Suprapubic skin (tissue), 4 donors: ENCODE results near the gene TEX54. TPM values are rescaled to one million over a fixed set of nuclear protein-coding genes. Genes with fewer than 3 reads are reported as not detected.

Experiments used
- DNase-seq, 2 donors: peaks; one replicate each; pipeline ENCODE4 v3.0.0-alpha.2; 2019; ENCODE audit warnings: low spot score in 2 of 2
- H3K27ac ChIP-seq: fragments of 200-600 bp; sonication (generic); one replicate; pipeline ENCODE4 v1.5.1; 2019
- H3K27me3 ChIP-seq: fragments of 200-600 bp; sonication (generic); one replicate; pipeline ENCODE4 v1.5.1; 2019
- H3K36me3 ChIP-seq: fragments of 200-600 bp; sonication (generic); one replicate; pipeline ENCODE4 v1.5.1; 2019
- H3K4me1 ChIP-seq: fragments of 200-600 bp; sonication (generic); one replicate; pipeline ENCODE4 v1.5.1; 2019
- H3K4me3 ChIP-seq: fragments of 200-600 bp; sonication (generic); one replicate; pipeline ENCODE4 v1.5.1; 2019; ENCODE audit warnings: mild to moderate bottlenecking
- H3K9me3 ChIP-seq: fragments of 200-600 bp; sonication (generic); one replicate; pipeline ENCODE4 v1.5.1; 2019
- CTCF ChIP-seq, 2 donors: fragments of 200-600 bp in 1 of 2; fragments of 450-650 bp in 1 of 2; sonication (generic) in 1 of 2; IDR thresholded peaks; one replicate each; pipeline ENCODE4 v1.5.1; 2016 to 2019; ENCODE audit warnings: antibody characterized with exemption in 2 of 2, mild to moderate bottlenecking in 1 of 2, moderate library complexity in 1 of 2
- EP300 ChIP-seq: sonication (generic); formaldehyde crosslinking; IDR thresholded peaks from one replicate; pipeline ENCODE4 v1.6.1; 2017; ENCODE audit warnings: antibody characterized with exemption
- POLR2A ChIP-seq, 2 donors: fragments of 450-650 bp; IDR thresholded peaks; one replicate each; pipeline ENCODE4 v1.6.1; 2017; ENCODE audit warnings: antibody characterized with exemption in 2 of 2, mild to moderate bottlenecking in 2 of 2, moderate library complexity in 2 of 2
- POLR2AphosphoS5 ChIP-seq, 3 donors: sonication (generic); formaldehyde crosslinking; IDR thresholded peaks; one replicate each; pipeline ENCODE4 v1.6.1; 2017; ENCODE audit warnings: antibody characterized with exemption in 3 of 3
- WGBS: methylation state at CpG from one replicate; pipeline ENCODE4 v1.1.5; 2018; 5-methylcytosine and 5-hydroxymethylcytosine counted together
- total RNA-seq, 4 donors: library from RNA; depleted of rRNA; stranded (reverse); fragments of >200 nt; gene quantifications; one replicate each; pipeline ENCODE4 v1.1.0, GENCODE V29; 2016

Gene TEX54
- total RNA-seq, 4 donors from 2014 or later: not detected

GRCh38 chr11:62782753-62783152 is 49.9 kb downstream of the TEX54 start:
- DNase-seq: no peak
- Histone ChIP-seq H3K9me3 (no peaks in the 10 kb centered on the region), H3K36me3 (peaks cover 46% of the 10 kb centered on the region), H3K4me1 (peaks cover 13% of the 10 kb centered on the region), H3K27ac (no peak overlapping the region), H3K4me3 (no peak overlapping the region), H3K27me3 (no peaks in the 10 kb centered on the region)
- TF ChIP-seq POLR2A (IDR thresholded peaks at IDR 0.05): no peak
- no peak for TF ChIP-seq EP300
- no peak for TF ChIP-seq CTCF (IDR thresholded peaks at IDR 0.05)
- no peak for TF ChIP-seq POLR2AphosphoS5 (IDR thresholded peaks at IDR 0.05)
- 91% methylated on average over 7 of the region's 7 CpGs for WGBS

Other genes starting within 250 kb of the TEX54 start
- gene TUT1, start 241.3 kb downstream of the TEX54 start, total RNA-seq: 10 to 100 TPM in 3 of 4 donors, 1 to 10 TPM in 1; 8.0 to 16.3 (median 12.5) TPM
- 100 to 1,000 TPM; 107 to 125 (median 110) TPM for gene MTA2, start 231.0 kb downstream of the TEX54 start, total RNA-seq
- gene EML3, start 220.1 kb downstream of the TEX54 start, total RNA-seq: 10 to 100 TPM; 43.1 to 74.8 (median 55.8) TPM
- 1 to 10 TPM in 3 of 4 donors, under 1 TPM in 1; 0.80 to 4.9 (median 2.3) TPM for gene ROM1, start 219.6 kb downstream of the TEX54 start, total RNA-seq
- 10 to 100 TPM; 29.9 to 54.1 (median 40.6) TPM for gene B3GAT3, start 210.9 kb downstream of the TEX54 start, total RNA-seq
- gene GANAB, start 186.2 kb downstream of the TEX54 start, total RNA-seq: 100 to 1,000 TPM in 2 of 4 donors, 10 to 100 TPM in 2; 76.0 to 118 (median 102) TPM
- gene INTS5, start 179.5 kb downstream of the TEX54 start, total RNA-seq: 10 to 100 TPM; 17.7 to 35.1 (median 31.4) TPM
- 10 to 100 TPM; 12.8 to 29.3 (median 25.7) TPM for gene C11orf98, start 167.6 kb downstream of the TEX54 start, total RNA-seq
- 1 to 10 TPM; 2.8 to 6.0 (median 4.2) TPM for gene CSKMT, start 167.5 kb downstream of the TEX54 start, total RNA-seq
- 10 to 100 TPM in 2 of 4 donors, 1 to 10 TPM in 2; 9.1 to 12.4 (median 9.8) TPM for gene UQCC3, start 161.2 kb downstream of the TEX54 start, total RNA-seq
- gene LBHD1, start 160.6 kb downstream of the TEX54 start, total RNA-seq: 1 to 10 TPM; 1.7 to 8.7 (median 3.3) TPM
- gene UBXN1, start 153.8 kb downstream of the TEX54 start, total RNA-seq: 100 to 1,000 TPM; 125 to 194 (median 143) TPM
- 1 to 10 TPM; 3.3 to 7.6 (median 5.9) TPM for gene LRRN4CL, start 143.3 kb downstream of the TEX54 start, total RNA-seq
- gene BSCL2, start 125.4 kb downstream of the TEX54 start, total RNA-seq: 10 to 100 TPM; 28.9 to 76.3 (median 59.3) TPM
- under 1 TPM in 1 of 4 donors, not detected in 3; 0.68 TPM for gene GNG3, start 125.2 kb downstream of the TEX54 start, total RNA-seq
- gene HNRNPUL2, start 105.4 kb downstream of the TEX54 start, total RNA-seq: 10 to 100 TPM; 21.1 to 51.5 (median 33.6) TPM
- 10 to 100 TPM; 16.3 to 42.3 (median 31.7) TPM for gene TTC9C, start 104.4 kb downstream of the TEX54 start, total RNA-seq
- 10 to 100 TPM; 10.9 to 32.2 (median 14.3) TPM for gene ZBTB3, start 78.7 kb downstream of the TEX54 start, total RNA-seq
- 100 to 1,000 TPM in 1 of 4 donors, 10 to 100 TPM in 3; 46.9 to 117 (median 52.1) TPM for gene POLR2G, start 71.3 kb downstream of the TEX54 start, total RNA-seq
- 10 to 100 TPM; 10.2 to 48.7 (median 21.9) TPM for gene TAF6L, start 61.4 kb downstream of the TEX54 start, total RNA-seq
- 10 to 100 TPM; 37.6 to 72.6 (median 59.8) TPM for gene TMEM179B, start 45.4 kb downstream of the TEX54 start, total RNA-seq
- gene TMEM223, start 40.8 kb downstream of the TEX54 start, total RNA-seq: 10 to 100 TPM; 15.9 to 30.2 (median 23.4) TPM
- 100 to 1,000 TPM in 3 of 4 donors, 10 to 100 TPM in 1; 88.1 to 156 (median 115) TPM for gene NXF1, start 27.4 kb downstream of the TEX54 start, total RNA-seq
- 10 to 100 TPM; 26.8 to 47.8 (median 43.2) TPM for gene STX5, start 790 bp downstream of the TEX54 start, total RNA-seq
- gene WDR74, start 6.7 kb upstream of the TEX54 start, total RNA-seq: 10 to 100 TPM; 63.3 to 79.8 (median 70.3) TPM
- 100 to 1,000 TPM; 170 to 234 (median 198) TPM for gene SLC3A2, start 48.1 kb upstream of the TEX54 start, total RNA-seq
- gene CHRM1, start 88.5 kb upstream of the TEX54 start, total RNA-seq: 1 to 10 TPM; 2.5 to 5.4 (median 4.5) TPM
- not detected for gene SLC22A6, start 152.1 kb upstream of the TEX54 start, total RNA-seq
- gene SLC22A8, start 183.0 kb upstream of the TEX54 start, total RNA-seq: not detected